Measurements from ENCODE around the gene MCUB. TPM values are rescaled to one million over a fixed set of nuclear protein-coding genes. Genes with fewer than 3 reads are reported as not detected.

MCUB gene
- total RNA-seq, 6 experiments from 2014 or later: 10.2 to 16.5 (median 15.3) TPM

DNA sequence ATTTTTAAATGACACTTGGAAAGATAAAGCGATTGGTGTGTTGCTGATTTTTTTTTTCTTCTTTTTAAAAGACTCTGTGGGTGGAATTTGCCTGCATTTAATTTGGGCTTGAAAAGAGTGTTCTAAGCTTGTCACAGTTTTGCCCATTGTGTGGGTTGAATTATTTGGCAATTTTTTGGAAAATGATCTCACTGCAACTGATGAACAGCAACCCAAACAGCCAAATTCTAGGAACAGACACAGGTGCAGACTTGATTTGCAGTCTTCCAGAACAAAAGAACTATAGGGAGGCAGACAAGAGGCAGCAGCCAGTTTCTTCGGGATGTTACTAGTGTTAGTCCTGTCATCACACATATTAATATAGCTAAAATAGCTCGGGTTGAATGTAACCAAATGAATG lies 102.7 kb downstream of the MCUB start:
- TF ChIP-seq CTCF (IDR thresholded peaks at IDR 0.05): no peak
- H3K36me3 Mint-ChIP-seq (ENCODE audit: low read depth): no peaks in the 10 kb centered on the region
- no peak overlapping the region for H3K27ac Mint-ChIP-seq
- H3K27me3 Mint-ChIP-seq (ENCODE audit: insufficient read depth): no peaks in the 10 kb centered on the region; the same call in 1 of the 2 replicates
- no peaks in the 10 kb centered on the region for H3K9me3 Mint-ChIP-seq
- no peak for DNase-seq
- no peaks in the 10 kb centered on the region for H3K4me1 Mint-ChIP-seq (ENCODE audit: low read depth)
- H3K4me3 Mint-ChIP-seq: no peak overlapping the region

GRCh38 chr4:109665783-109666485 lies 105.9 kb downstream of the MCUB start:
- Mint-ChIP-seq H3K4me1 (ENCODE audit: low read depth) (no peaks in the 10 kb centered on the region), H3K27ac (no peak overlapping the region), H3K36me3 (ENCODE audit: low read depth) (no peaks in the 10 kb centered on the region), H3K4me3 (no peak overlapping the region), H3K9me3 (no peaks in the 10 kb centered on the region), H3K27me3 (ENCODE audit: insufficient read depth) (no peaks in the 10 kb centered on the region; the same call in 1 of the 2 replicates)
- TF ChIP-seq CTCF (IDR thresholded peaks at IDR 0.05): no peak
- DNase-seq: no peak

DNA sequence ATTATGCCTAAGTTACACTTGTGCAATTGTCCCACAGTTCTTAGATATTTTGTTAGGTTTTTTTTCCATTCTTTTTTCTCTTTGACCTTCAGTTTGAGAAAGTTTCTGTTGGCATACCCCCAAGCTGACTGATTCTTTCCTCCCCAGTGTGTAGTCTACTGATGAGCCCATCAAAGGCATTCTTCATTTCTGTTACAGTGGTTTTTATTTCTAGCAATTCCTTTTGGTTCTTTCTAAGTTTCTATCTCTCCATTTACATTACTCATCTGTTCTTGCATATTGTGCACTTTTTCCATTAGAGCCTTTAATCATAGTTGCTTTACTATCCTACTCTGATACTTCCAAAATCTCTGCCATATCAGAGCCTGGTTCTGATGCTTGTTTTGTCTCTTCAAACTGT lies 111.3 kb downstream of the MCUB start:
- Mint-ChIP-seq H3K36me3 (ENCODE audit: low read depth) (peaks cover 8% of the 10 kb centered on the region), H3K4me1 (ENCODE audit: low read depth) (no peaks in the 10 kb centered on the region), H3K9me3 (no peaks in the 10 kb centered on the region; the same call in 1 of the 2 replicates), H3K4me3 (no peak overlapping the region), H3K27me3 (ENCODE audit: insufficient read depth) (no peaks in the 10 kb centered on the region), H3K27ac (no peak overlapping the region)
- DNase-seq: no peak
- TF ChIP-seq CTCF (IDR thresholded peaks at IDR 0.05): no peak

- no peaks in the 10 kb centered on the region for H3K4me1 Mint-ChIP-seq (ENCODE audit: low read depth)
- DNase-seq: no peak
- no peaks in the 10 kb centered on the region for H3K27me3 Mint-ChIP-seq (ENCODE audit: insufficient read depth)
- no peak for TF ChIP-seq CTCF (IDR thresholded peaks at IDR 0.05)
- H3K27ac Mint-ChIP-seq: no peak overlapping the region
- no peak overlapping the region for H3K4me3 Mint-ChIP-seq
- peaks cover 8% of the 10 kb centered on the region for H3K36me3 Mint-ChIP-seq (ENCODE audit: low read depth)
- H3K9me3 Mint-ChIP-seq: no peaks in the 10 kb centered on the region; the same call in 1 of the 2 replicates
Measured at GRCh38 chr4:109672169-109672930, 112.3 kb downstream of the MCUB start.

- H3K36me3 Mint-ChIP-seq (ENCODE audit: low read depth): peaks cover 8% of the 10 kb centered on the region
- H3K27ac Mint-ChIP-seq: no peak overlapping the region
- H3K9me3 Mint-ChIP-seq: no peaks in the 10 kb centered on the region; the same call in 1 of the 2 replicates
- TF ChIP-seq CTCF (IDR thresholded peaks at IDR 0.05): no peak
- DNase-seq: no peak
- H3K4me3 Mint-ChIP-seq: no peak overlapping the region
- no peaks in the 10 kb centered on the region for H3K27me3 Mint-ChIP-seq (ENCODE audit: insufficient read depth)
- H3K4me1 Mint-ChIP-seq (ENCODE audit: low read depth): no peaks in the 10 kb centered on the region
Measured at GRCh38 chr4:109673303-109673702, 113.3 kb downstream of the MCUB start.
